DMS153 treated with DMSO at 0.1 percent for 48 hours (cell line): Measurements from ENCODE around the gene GABBR2.
"Not testable (repeated sequence)": the region's sequence is repeated elsewhere in the genome, so short reads cannot be mapped to it uniquely, and the experiment has no call there.

Experiments used
- DNase-seq: peaks from one replicate; lab custom pipeline; 2025; ENCODE audit not compliant: unreplicated experiment; lab: John Stamatoyannopoulos, UW

GABBR2 gene

GRCh38 chr9:98519641-98520040, 189.1 kb downstream of the GABBR2 start:
- DNase-seq, result no peak

- no peak for DNase-seq
Observed at GRCh38 chr9:98518556-98518955, 190.2 kb downstream of the GABBR2 start.

- DNase-seq, result no peak
Observed at GRCh38 chr9:98517761-98518160, 191.0 kb downstream of the GABBR2 start.

GRCh38 chr9:98516897-98517503, 191.7 kb downstream of the GABBR2 start:
- no peak for DNase-seq

GRCh38 chr9:98516205-98516896, 192.4 kb downstream of the GABBR2 start:
- DNase-seq, result no peak

- DNase-seq, result no peak
Observed at GRCh38 chr9:98515506-98516204, 193.1 kb downstream of the GABBR2 start.

- no peak for DNase-seq
Observed at GRCh38 chr9:98514841-98515240, 193.9 kb downstream of the GABBR2 start.

GRCh38 chr9:98508217-98508919, 200.4 kb downstream of the GABBR2 start:
- DNase-seq, result not testable (repeated sequence)

GRCh38 chr9:98506422-98507054, 202.2 kb downstream of the GABBR2 start:
- no peak for DNase-seq

GRCh38 chr9:98504298-98505282, 204.1 kb downstream of the GABBR2 start:
- DNase-seq, result no peak

- DNase-seq, result no peak
Observed at GRCh38 chr9:98503867-98504266, 204.9 kb downstream of the GABBR2 start.

GRCh38 chr9:98502976-98503325, 205.8 kb downstream of the GABBR2 start:
- no peak for DNase-seq

GRCh38 chr9:98502311-98502975, 206.3 kb downstream of the GABBR2 start:
- no peak for DNase-seq

- DNase-seq, result no peak
Observed at GRCh38 chr9:98501819-98502218, 206.9 kb downstream of the GABBR2 start.

GRCh38 chr9:98501259-98501658, 207.5 kb downstream of the GABBR2 start:
- DNase-seq, result not testable (repeated sequence)

- no peak for DNase-seq
Observed at GRCh38 chr9:98500337-98500919, 208.3 kb downstream of the GABBR2 start.

- DNase-seq, result no peak
Observed at GRCh38 chr9:98495530-98495929, 213.2 kb downstream of the GABBR2 start.

- no peak for DNase-seq
Observed at GRCh38 chr9:98494852-98495251, 213.9 kb downstream of the GABBR2 start.

- DNase-seq, result no peak
Observed at GRCh38 chr9:98491828-98492227, 216.9 kb downstream of the GABBR2 start.
